OCI-LY7 (cell line): Measurements from ENCODE around the gene MYH6.

Experiments used
- CTCF ChIP-seq: fragments of 200-600 bp; sonication (generic); conservative IDR thresholded peaks from 2 replicates; pipeline ENCODE4 v1.5.1; 2014; ENCODE audit warnings: mild to moderate bottlenecking, antibody characterized with exemption, low read length, moderate library complexity, mixed read lengths
- EZH2phosphoT487 ChIP-seq: fragments of 200-600 bp; sonication (generic); IDR thresholded peaks from 2 replicates; pipeline ENCODE4 v1.6.1; 2018; ENCODE audit warnings: low read depth, borderline replicate concordance, mild to moderate bottlenecking, mixed run types, antibody characterized with exemption, low read length, moderate library complexity, mixed read lengths

- TF ChIP-seq CTCF, result no peak
- TF ChIP-seq EZH2phosphoT487, result no peak
These were observed 61.2 kb downstream of the MYH6 start for GRCh38 chr14:23346693-23347405.
